ENCODE data around the gene MYL6. TPM values are rescaled to one million over a fixed set of nuclear protein-coding genes. Genes with fewer than 3 reads are reported as not detected.
"Not testable (repeated sequence)": the region's sequence is repeated elsewhere in the genome, so short reads cannot be mapped to it uniquely, and the experiment has no call there.

The MYL6 gene
- total RNA-seq, 4 donors from 2014 or later: 1,233 to 3,440 (median 2,458) TPM

- Histone ChIP-seq H3K4me3 (no peak overlapping the region), H3K9me3 (no peaks in the 10 kb centered on the region), H3K36me3 (no peaks in the 10 kb centered on the region), H3K4me1 (peaks cover 6 to 18% (median 14%) of the 10 kb centered on the region in 4 donors), H3K27ac (no peak overlapping the region), H3K27me3 (no peaks in the 10 kb centered on the region)
- DNase-seq: no peak
- in situ Hi-C loops (cut with MboI; ENCODE audit: low pct_ligation_motif_present in 1 of 4, low pct_unique_long_range_greater_than_20kb in 1 of 4, low sequenced_read_pairs in 3 of 4) (loop anchor here in 2 of 4 donors (5.0 to 10.0 kb wide), 2 partner anchors 272 to 275 kb away; partner anchors contain the start of gene SPRYD4 (in 2 of the 2)), intact Hi-C loops (cut with DNase I; ENCODE audit: low total_unique reads) (loop anchor here (2.0 kb wide), 1 partner anchor 32 kb away; the partner anchor contains the start of gene NABP2)
- TF ChIP-seq EP300 (IDR thresholded peaks at IDR 0.05; ENCODE audit: low read depth) (no peak), POLR2A (IDR thresholded peaks at IDR 0.05) (no peak), POLR2AphosphoS5 (IDR thresholded peaks at IDR 0.05) (no peak)
- TF ChIP-seq, protein P1, sequence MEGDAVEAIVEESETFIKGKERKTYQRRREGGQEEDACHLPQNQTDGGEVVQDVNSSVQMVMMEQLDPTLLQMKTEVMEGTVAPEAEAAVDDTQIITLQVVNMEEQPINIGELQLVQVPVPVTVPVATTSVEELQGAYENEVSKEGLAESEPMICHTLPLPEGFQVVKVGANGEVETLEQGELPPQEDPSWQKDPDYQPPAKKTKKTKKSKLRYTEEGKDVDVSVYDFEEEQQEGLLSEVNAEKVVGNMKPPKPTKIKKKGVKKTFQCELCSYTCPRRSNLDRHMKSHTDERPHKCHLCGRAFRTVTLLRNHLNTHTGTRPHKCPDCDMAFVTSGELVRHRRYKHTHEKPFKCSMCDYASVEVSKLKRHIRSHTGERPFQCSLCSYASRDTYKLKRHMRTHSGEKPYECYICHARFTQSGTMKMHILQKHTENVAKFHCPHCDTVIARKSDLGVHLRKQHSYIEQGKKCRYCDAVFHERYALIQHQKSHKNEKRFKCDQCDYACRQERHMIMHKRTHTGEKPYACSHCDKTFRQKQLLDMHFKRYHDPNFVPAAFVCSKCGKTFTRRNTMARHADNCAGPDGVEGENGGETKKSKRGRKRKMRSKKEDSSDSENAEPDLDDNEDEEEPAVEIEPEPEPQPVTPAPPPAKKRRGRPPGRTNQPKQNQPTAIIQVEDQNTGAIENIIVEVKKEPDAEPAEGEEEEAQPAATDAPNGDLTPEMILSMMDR (IDR thresholded peaks at IDR 0.05): no peak
These were observed 34.4 kb downstream of the MYL6 start for GRCh38 chr12:56192582-56192981.

GRCh38 chr12:56193025-56193578, 34.9 kb downstream of the MYL6 start:
- 38 to 47% methylated on average over 1 of the region's 1 CpG for WGBS, 2 donors (ENCODE audit: low coverage in 1 of 2)
- Histone ChIP-seq H3K36me3 (no peaks in the 10 kb centered on the region), H3K4me3 (no peak overlapping the region), H3K27me3 (no peaks in the 10 kb centered on the region), H3K4me1 (peaks cover under 1 to 13% (median 9%) of the 10 kb centered on the region in 4 donors), H3K27ac (no peak overlapping the region), H3K9me3 (no peaks in the 10 kb centered on the region)
- in situ Hi-C loops (cut with MboI; ENCODE audit: low pct_ligation_motif_present in 1 of 4, low pct_unique_long_range_greater_than_20kb in 1 of 4, low sequenced_read_pairs in 3 of 4): loop anchor here in 2 of 4 donors (5.0 to 10.0 kb wide), 2 partner anchors 272 to 274 kb away; partner anchors contain the start of gene SPRYD4 (in 2 of the 2)
- DNase-seq: peak; percentile 84
- TF ChIP-seq POLR2A (IDR thresholded peaks at IDR 0.05) (no peak), POLR2AphosphoS5 (IDR thresholded peaks at IDR 0.05) (no peak)
- TF ChIP-seq, protein P1 (IDR thresholded peaks at IDR 0.05): peak; percentile 75 to 93 (median 80)
- intact Hi-C loops (cut with DNase I; ENCODE audit: low total_unique reads): loop anchor here (2.0 kb wide), 1 partner anchor 32 kb away; the partner anchor contains the start of gene NABP2

GRCh38 chr12:56196818-56197550, 38.8 kb downstream of the MYL6 start:
- intact Hi-C loops (cut with DNase I; ENCODE audit: low total_unique reads): not testable (repeated sequence)
- WGBS, 2 donors (ENCODE audit: low coverage in 1 of 2): 69 to 81% methylated on average over 6 to 11 of the region's 11 CpGs

DNA sequence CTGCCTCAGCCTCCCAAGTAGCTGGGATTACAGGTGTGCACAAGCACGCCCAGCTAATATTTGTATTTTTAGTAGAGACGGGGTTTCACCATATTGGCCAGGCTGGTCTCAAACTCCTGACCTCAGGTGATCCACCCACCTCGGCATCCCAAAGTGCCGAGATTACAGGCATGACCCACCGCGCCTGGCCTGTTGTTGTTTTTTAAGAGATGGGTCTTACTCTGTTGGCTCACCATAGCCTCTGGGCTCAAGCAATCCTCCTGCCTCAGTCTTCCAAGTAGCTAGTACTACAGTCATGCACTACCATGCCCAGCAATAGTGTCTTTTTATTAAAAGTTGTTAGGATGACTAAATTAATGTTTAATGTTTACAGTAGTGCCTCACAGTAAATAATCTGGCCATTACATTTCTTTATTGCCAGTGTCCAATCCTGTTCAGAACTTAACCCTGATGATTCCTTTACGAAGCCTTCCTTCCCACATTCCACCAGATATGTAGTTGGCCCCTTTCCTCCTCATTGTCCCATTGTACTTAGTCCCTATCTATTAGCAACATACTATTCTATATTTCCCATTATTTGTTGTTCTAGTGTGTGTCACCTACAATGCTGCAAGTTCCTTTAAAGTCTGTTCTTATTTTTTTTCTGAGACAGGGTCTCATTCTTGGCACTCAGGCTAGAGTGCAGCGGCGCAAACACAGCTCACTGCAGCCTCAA, 39.9 kb downstream of the MYL6 start:
- no peaks in the 10 kb centered on the region for H3K9me3 ChIP-seq
- intact Hi-C loops (cut with DNase I; ENCODE audit: low total_unique reads) (no loop called here), in situ Hi-C loops (cut with MboI; ENCODE audit: low pct_ligation_motif_present in 1 of 4, low pct_unique_long_range_greater_than_20kb in 1 of 4, low sequenced_read_pairs in 3 of 4) (loop anchor here in 1 of 4 donors (10.0 kb wide), 1 partner anchor 267 kb away; the partner anchor contains the start of gene SPRYD4)
- H3K27me3 ChIP-seq: no peaks in the 10 kb centered on the region
- TF ChIP-seq, protein P1 (IDR thresholded peaks at IDR 0.05): no peak
- TF ChIP-seq POLR2A (IDR thresholded peaks at IDR 0.05): no peak
- TF ChIP-seq EP300 (IDR thresholded peaks at IDR 0.05; ENCODE audit: low read depth): no peak
- no peak for TF ChIP-seq POLR2AphosphoS5 (IDR thresholded peaks at IDR 0.05)
- H3K36me3 ChIP-seq: no peaks in the 10 kb centered on the region
- no peak overlapping the region for H3K27ac ChIP-seq
- peaks cover 0 to 11% (median 4%) of the 10 kb centered on the region in 4 donors for H3K4me1 ChIP-seq
- WGBS, 2 donors (ENCODE audit: low coverage in 1 of 2): 91 to 96% methylated on average over 3 to 9 of the region's 9 CpGs
- no peak overlapping the region for H3K4me3 ChIP-seq
- DNase-seq: no peak

More at GRCh38 chr12:56196818-56197550, 38.8 kb downstream of the MYL6 start:
- H3K9me3 ChIP-seq, H3K4me3 ChIP-seq, DNase-seq, H3K27me3 ChIP-seq, H3K4me1 ChIP-seq, H3K36me3 ChIP-seq: not testable (repeated sequence)
- TF ChIP-seq POLR2AphosphoS5 (IDR thresholded peaks at IDR 0.05): peak in 2 of 3 donors; percentile 18 to 35
- in situ Hi-C loops (cut with MboI; ENCODE audit: low pct_ligation_motif_present in 1 of 4, low pct_unique_long_range_greater_than_20kb in 1 of 4, low sequenced_read_pairs in 3 of 4): loop anchor here in 1 of 4 donors (10.0 kb wide), 1 partner anchor 268 kb away; the partner anchor contains the start of gene SPRYD4
- H3K27ac ChIP-seq: peak overlapping the region in 3 of 4 donors; percentile 7 to 52 (median 42)
